A673 (cell line): ENCODE data around the gene HPCA. TPM values are rescaled to one million over a fixed set of nuclear protein-coding genes. Genes with fewer than 3 reads are reported as not detected.

Experiments used
- BruUV-seq: library from RNA; stranded (reverse); fragments of 400-500 nt; replicated peaks from 2 replicates; lab custom pipeline; 2021; lab: Mats Ljungman, UMichigan
- CTCF ChIA-PET: fragments of 300-600 bp; sonication (Branson Sonifier 250); formaldehyde crosslinking; loops from one replicate; lab custom pipeline; 2022; ENCODE audit warnings: antibody characterized with exemption; lab: Charles Lee
- POLR2A ChIA-PET: fragments of 300-600 bp; sonication (Branson Sonifier 250); formaldehyde crosslinking; loops from one replicate; lab custom pipeline; 2022; ENCODE audit warnings: antibody characterized with exemption; ENCODE audit not compliant: low non-redundant PET; lab: Charles Lee
- DNase-seq: peaks from one replicate; pipeline ENCODE4 v3.0.0-alpha.2; 2015; ENCODE audit warnings: low spot score
- H3K27ac ChIP-seq: fragments of 200-600 bp; sonication (generic); 2 replicates; pipeline ENCODE4 v1.5.1; 2016; ENCODE audit warnings: mixed run types, low read depth, mild to moderate bottlenecking, mixed read lengths, antibody characterized with exemption, low read length; ENCODE audit not compliant: poor library complexity, severe bottlenecking
- H3K27me3 ChIP-seq: fragments of 200-600 bp; sonication (generic); replicated peaks from 2 replicates; pipeline ENCODE4 v1.6.1; 2017; ENCODE audit warnings: mixed run types, low read depth, mild to moderate bottlenecking, mixed read lengths, antibody characterized with exemption, low read length; ENCODE audit not compliant: insufficient read depth, poor library complexity
- H3K36me3 ChIP-seq: fragments of 200-600 bp; sonication (generic); 2 replicates; pipeline ENCODE4 v1.6.1; 2016; ENCODE audit warnings: mixed run types, mild to moderate bottlenecking, mixed read lengths, antibody characterized with exemption, low read length; ENCODE audit not compliant: insufficient read depth, poor library complexity, severe bottlenecking
- H3K4me1 ChIP-seq: fragments of 200-600 bp; sonication (generic); 2 replicates; pipeline ENCODE4 v1.6.1; 2017; ENCODE audit warnings: mixed run types, mild to moderate bottlenecking, mixed read lengths, antibody characterized with exemption, low read length; ENCODE audit not compliant: insufficient read depth, poor library complexity, severe bottlenecking
- H3K4me3 ChIP-seq: fragments of 200-600 bp; sonication (generic); 2 replicates; pipeline ENCODE4 v1.5.1; 2016; ENCODE audit warnings: low read depth, mixed run types, mild to moderate bottlenecking, mixed read lengths, low read length; ENCODE audit not compliant: poor library complexity, severe bottlenecking
- H3K9me3 ChIP-seq: fragments of 200-600 bp; sonication (generic); 2 replicates; pipeline ENCODE4 v1.6.1; 2016; ENCODE audit warnings: mixed run types, low read depth, mild to moderate bottlenecking, mixed read lengths, antibody characterized with exemption, low read length; ENCODE audit not compliant: poor library complexity, severe bottlenecking
- CTCF ChIP-seq: fragments of 300-800, 200-600 bp; sonication (generic); conservative IDR thresholded peaks from 2 replicates; pipeline ENCODE4 v1.5.1; 2017; ENCODE audit warnings: low read depth, mild to moderate bottlenecking, antibody characterized with exemption, low read length, moderate library complexity, mixed read lengths
- EZH2 ChIP-seq: fragments of 200-600 bp; sonication (generic); IDR thresholded peaks from 2 replicates; pipeline ENCODE4 v1.6.1; 2017; ENCODE audit warnings: borderline replicate concordance, low read depth, mild to moderate bottlenecking, mixed read lengths, antibody characterized with exemption, low read length; ENCODE audit not compliant: poor library complexity, severe bottlenecking
- intact Hi-C: fragments of 100-400 bp; cut with micrococcal nuclease; formaldehyde crosslinking; loops from one replicate; pipeline ENCODE4 v1.10.0; 2022; ENCODE audit not compliant: unreplicated experiment
- total RNA-seq: library from RNA; stranded (reverse); gene quantifications from 2 replicates; pipeline ENCODE4 v1.2.3, GENCODE V29; 2021

HPCA gene
- total RNA-seq, 1 experiment from 2014 or later, result 0.69 TPM

GRCh38 chr1:32881291-32881690 is 5.0 kb upstream of the HPCA start:
- no peaks in the 10 kb centered on the region for H3K36me3 ChIP-seq
- BruUV-seq, result no TSS peak
- intact Hi-C loops, result no loop called here
- no peak for DNase-seq
- H3K9me3 ChIP-seq, result no peaks in the 10 kb centered on the region
- ChIA-PET CTCF (no interaction called here), POLR2A (no interaction called here)
- TF ChIP-seq CTCF (no peak), EZH2 (no peak)
- H3K4me3 ChIP-seq, result no peak overlapping the region
- no peaks in the 10 kb centered on the region for H3K27me3 ChIP-seq
- H3K4me1 ChIP-seq, result peaks cover 4% of the 10 kb centered on the region
- H3K27ac ChIP-seq, result no peak overlapping the region

GRCh38 chr1:32881871-32882850 is 4.1 kb upstream of the HPCA start:
- DNase-seq, result no peak
- no peak for TF ChIP-seq CTCF
- no peak for TF ChIP-seq EZH2
- Histone ChIP-seq H3K4me1 (peaks cover 4% of the 10 kb centered on the region), H3K27me3 (peaks cover 5% of the 10 kb centered on the region), H3K36me3 (no peaks in the 10 kb centered on the region), H3K4me3 (no peak overlapping the region), H3K27ac (no peak overlapping the region), H3K9me3 (no peaks in the 10 kb centered on the region)
- BruUV-seq, result no TSS peak
- intact Hi-C loops, result no loop called here
- CTCF ChIA-PET, result interaction anchor here (0.6 kb wide), 1 partner anchor 299 kb away, joined by 5 read pairs; no protein-coding TSS in a partner anchor
- POLR2A ChIA-PET, result no interaction called here

GRCh38 chr1:32883338-32884031 is 2.8 kb upstream of the HPCA start:
- no peaks in the 10 kb centered on the region for H3K36me3 ChIP-seq
- POLR2A ChIA-PET, result no interaction called here
- intact Hi-C loops, result no loop called here
- no TSS peak for BruUV-seq
- peaks cover 4% of the 10 kb centered on the region for H3K4me1 ChIP-seq
- no peak overlapping the region for H3K4me3 ChIP-seq
- no peak overlapping the region for H3K27ac ChIP-seq
- CTCF ChIA-PET, result no interaction called here
- TF ChIP-seq CTCF, result no peak
- no peak for TF ChIP-seq EZH2
- DNase-seq, result no peak
- H3K9me3 ChIP-seq, result no peaks in the 10 kb centered on the region
- H3K27me3 ChIP-seq, result peaks cover 11% of the 10 kb centered on the region
